ENCODE results near the gene PCDH17. TPM values are rescaled to one million over a fixed set of nuclear protein-coding genes. Genes with fewer than 3 reads are reported as not detected.
A peak's percentile ranks its signal among the peaks of the same experiment; 100 is the strongest.

Gene PCDH17
- total and polyA plus RNA-seq, 9 donors = 4.6 to 10.9 (median 6.5) TPM

- DNase-seq = peak; percentile 42
- peaks cover 45% of the 10 kb centered on the region for H3K27me3 ChIP-seq (ENCODE audit: control insufficient read depth, insufficient read depth, low read length)
These were observed 3.3 kb downstream of the PCDH17 start for GRCh38 chr13:57634839-57635165.

GRCh38 chr13:57635541-57636085 is 4.1 kb downstream of the PCDH17 start:
- Histone ChIP-seq H3K4me1 (ENCODE audit: control insufficient read depth, insufficient read depth, low read length) (peaks cover 24% of the 10 kb centered on the region), H3K4me3 (ENCODE audit: low read length) (peak overlapping the region; percentile 61), H3K27me3 (ENCODE audit: control insufficient read depth, insufficient read depth, low read length) (peaks cover 43% of the 10 kb centered on the region), H3K27ac (ENCODE audit: low read length) (no peak overlapping the region), H3K9me3 (replicated peaks; ENCODE audit: control insufficient read depth, low read depth, low read length) (no peaks in the 10 kb centered on the region), H3K36me3 (ENCODE audit: control insufficient read depth, insufficient read depth, low read length) (no peaks in the 10 kb centered on the region)
- WGBS (ENCODE audit: insufficient coverage) = no CpG with 5 or more reads among the region's 2 CpGs
- DNase-seq = peak; percentile 60

More at GRCh38 chr13:57634839-57635165, 3.3 kb downstream of the PCDH17 start:
- H3K27ac ChIP-seq (ENCODE audit: low read length) = peak overlapping the region; percentile 54
- no peaks in the 10 kb centered on the region for H3K9me3 ChIP-seq (replicated peaks; ENCODE audit: control insufficient read depth, low read depth, low read length)
- 5% methylated on average over 9 of the region's 15 CpGs for WGBS (ENCODE audit: insufficient coverage)
- peak overlapping the region; percentile 61 for H3K4me3 ChIP-seq (ENCODE audit: low read length)
- H3K36me3 ChIP-seq (ENCODE audit: control insufficient read depth, insufficient read depth, low read length) = no peaks in the 10 kb centered on the region
- H3K4me1 ChIP-seq (ENCODE audit: control insufficient read depth, insufficient read depth, low read length) = peaks cover 24% of the 10 kb centered on the region

GRCh38 chr13:57636816-57637215 is 5.3 kb downstream of the PCDH17 start:
- Histone ChIP-seq H3K4me3 (ENCODE audit: low read length) (peak overlapping the region; percentile 6), H3K27ac (ENCODE audit: low read length) (no peak overlapping the region), H3K27me3 (ENCODE audit: control insufficient read depth, insufficient read depth, low read length) (peaks cover 33% of the 10 kb centered on the region), H3K4me1 (ENCODE audit: control insufficient read depth, insufficient read depth, low read length) (peaks cover 21% of the 10 kb centered on the region), H3K36me3 (ENCODE audit: control insufficient read depth, insufficient read depth, low read length) (no peaks in the 10 kb centered on the region), H3K9me3 (replicated peaks; ENCODE audit: control insufficient read depth, low read depth, low read length) (no peaks in the 10 kb centered on the region)
- no CpG with 5 or more reads among the region's 2 CpGs for WGBS (ENCODE audit: insufficient coverage)
- no peak for DNase-seq

GRCh38 chr13:57637515-57637914 is 6.0 kb downstream of the PCDH17 start:
- no peak for DNase-seq
- Histone ChIP-seq H3K9me3 (replicated peaks; ENCODE audit: control insufficient read depth, low read depth, low read length) (no peaks in the 10 kb centered on the region), H3K27me3 (ENCODE audit: control insufficient read depth, insufficient read depth, low read length) (peaks cover 26% of the 10 kb centered on the region), H3K4me1 (ENCODE audit: control insufficient read depth, insufficient read depth, low read length) (peaks cover 19% of the 10 kb centered on the region), H3K27ac (ENCODE audit: low read length) (no peak overlapping the region), H3K36me3 (ENCODE audit: control insufficient read depth, insufficient read depth, low read length) (no peaks in the 10 kb centered on the region), H3K4me3 (ENCODE audit: low read length) (no peak overlapping the region)
- WGBS (ENCODE audit: insufficient coverage) = 60% methylated on average over 1 of the region's 1 CpG

GRCh38 chr13:57638186-57638890 is 6.8 kb downstream of the PCDH17 start:
- H3K27ac ChIP-seq (ENCODE audit: low read length) = no peak overlapping the region
- no peaks in the 10 kb centered on the region for H3K36me3 ChIP-seq (ENCODE audit: control insufficient read depth, insufficient read depth, low read length)
- H3K4me1 ChIP-seq (ENCODE audit: control insufficient read depth, insufficient read depth, low read length) = peaks cover 11% of the 10 kb centered on the region
- H3K4me3 ChIP-seq (ENCODE audit: low read length) = no peak overlapping the region
- peaks cover 18% of the 10 kb centered on the region for H3K27me3 ChIP-seq (ENCODE audit: control insufficient read depth, insufficient read depth, low read length)
- WGBS (ENCODE audit: insufficient coverage) = no CpG with 5 or more reads among the region's 4 CpGs
- no peaks in the 10 kb centered on the region for H3K9me3 ChIP-seq (replicated peaks; ENCODE audit: control insufficient read depth, low read depth, low read length)
- peak; percentile 65 for DNase-seq

DNA sequence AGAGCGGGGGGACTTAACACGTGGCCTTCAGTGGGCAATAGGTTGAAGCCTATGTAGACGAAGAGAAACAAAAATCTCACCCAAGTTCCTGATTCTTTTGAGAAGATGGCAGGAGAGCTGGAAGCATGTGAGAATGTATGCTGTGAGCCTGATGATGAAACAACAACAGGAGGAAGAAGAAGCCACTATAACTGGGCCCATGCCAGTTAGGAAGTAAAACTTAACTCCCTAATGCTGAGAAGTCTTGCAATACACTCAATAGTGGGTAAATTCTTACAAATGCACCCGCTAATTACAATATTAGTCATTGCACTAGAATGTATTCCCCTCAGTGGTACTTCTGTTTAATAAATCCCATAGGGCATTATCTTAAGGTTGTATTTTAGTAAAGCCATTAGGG is 9.1 kb downstream of the PCDH17 start:
- Histone ChIP-seq H3K36me3 (ENCODE audit: control insufficient read depth, insufficient read depth, low read length) (no peaks in the 10 kb centered on the region), H3K4me1 (ENCODE audit: control insufficient read depth, insufficient read depth, low read length) (no peaks in the 10 kb centered on the region), H3K27ac (ENCODE audit: low read length) (no peak overlapping the region), H3K27me3 (ENCODE audit: control insufficient read depth, insufficient read depth, low read length) (no peaks in the 10 kb centered on the region), H3K4me3 (ENCODE audit: low read length) (no peak overlapping the region), H3K9me3 (replicated peaks; ENCODE audit: control insufficient read depth, low read depth, low read length) (no peaks in the 10 kb centered on the region)
- no CpG with 5 or more reads among the region's 4 CpGs for WGBS (ENCODE audit: insufficient coverage)
- peak; percentile 23 for DNase-seq

- WGBS (ENCODE audit: insufficient coverage) = no CpG with 5 or more reads among the region's 3 CpGs
- no peak overlapping the region for H3K4me3 ChIP-seq (ENCODE audit: low read length)
- no peaks in the 10 kb centered on the region for H3K36me3 ChIP-seq (ENCODE audit: control insufficient read depth, insufficient read depth, low read length)
- no peak overlapping the region for H3K27ac ChIP-seq (ENCODE audit: low read length)
- no peaks in the 10 kb centered on the region for H3K9me3 ChIP-seq (replicated peaks; ENCODE audit: control insufficient read depth, low read depth, low read length)
- no peaks in the 10 kb centered on the region for H3K27me3 ChIP-seq (ENCODE audit: control insufficient read depth, insufficient read depth, low read length)
- DNase-seq = no peak
- H3K4me1 ChIP-seq (ENCODE audit: control insufficient read depth, insufficient read depth, low read length) = no peaks in the 10 kb centered on the region
These were observed 9.5 kb downstream of the PCDH17 start for GRCh38 chr13:57641051-57641450.

- no peak overlapping the region for H3K4me3 ChIP-seq (ENCODE audit: low read length)
- no peaks in the 10 kb centered on the region for H3K4me1 ChIP-seq (ENCODE audit: control insufficient read depth, insufficient read depth, low read length)
- H3K27ac ChIP-seq (ENCODE audit: low read length) = no peak overlapping the region
- H3K9me3 ChIP-seq (replicated peaks; ENCODE audit: control insufficient read depth, low read depth, low read length) = no peaks in the 10 kb centered on the region
- DNase-seq = no peak
- no CpG with 5 or more reads among the region's 3 CpGs for WGBS (ENCODE audit: insufficient coverage)
- no peaks in the 10 kb centered on the region for H3K27me3 ChIP-seq (ENCODE audit: control insufficient read depth, insufficient read depth, low read length)
- H3K36me3 ChIP-seq (ENCODE audit: control insufficient read depth, insufficient read depth, low read length) = no peaks in the 10 kb centered on the region
These were observed 12.6 kb downstream of the PCDH17 start for GRCh38 chr13:57644106-57644505.

DNA sequence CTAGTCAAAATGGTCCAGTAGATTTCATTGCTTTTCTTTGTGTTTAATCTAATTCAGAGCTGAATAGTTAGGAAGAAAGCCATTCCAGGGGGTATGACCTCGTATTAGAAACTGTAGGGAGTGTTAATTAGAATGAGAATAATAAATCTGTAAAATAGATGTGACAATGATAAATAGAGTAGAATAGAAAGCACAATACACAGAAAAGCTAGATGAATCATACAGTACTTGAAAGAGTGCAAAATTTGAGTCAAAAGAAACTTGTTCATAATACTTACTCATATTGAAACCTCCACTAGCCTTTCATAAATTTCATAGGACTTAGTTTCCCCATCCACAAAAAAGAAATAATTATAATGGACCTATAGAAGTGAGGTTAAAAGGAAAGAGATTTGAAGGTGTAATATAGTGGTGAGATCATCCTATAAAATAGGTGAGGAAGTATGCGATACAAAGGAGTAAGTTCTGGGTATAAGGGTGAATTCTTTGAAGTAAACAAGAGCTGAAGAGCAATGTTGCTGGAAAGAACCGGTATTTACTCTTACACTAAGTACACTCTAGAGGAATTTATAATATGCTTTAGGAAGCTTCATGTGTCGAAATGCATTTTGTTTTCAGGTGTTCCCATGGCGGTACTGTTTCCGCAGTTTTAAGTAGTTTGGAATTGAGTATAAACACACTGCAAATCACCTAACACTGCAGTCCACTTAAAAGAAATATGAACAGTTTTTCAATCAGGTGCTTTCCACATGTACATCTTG is 21.9 kb downstream of the PCDH17 start:
- Histone ChIP-seq H3K4me3 (ENCODE audit: low read length) (no peak overlapping the region), H3K9me3 (replicated peaks; ENCODE audit: control insufficient read depth, low read depth, low read length) (no peaks in the 10 kb centered on the region)
- WGBS (ENCODE audit: insufficient coverage) = no CpG with 5 or more reads among the region's 6 CpGs

DNA sequence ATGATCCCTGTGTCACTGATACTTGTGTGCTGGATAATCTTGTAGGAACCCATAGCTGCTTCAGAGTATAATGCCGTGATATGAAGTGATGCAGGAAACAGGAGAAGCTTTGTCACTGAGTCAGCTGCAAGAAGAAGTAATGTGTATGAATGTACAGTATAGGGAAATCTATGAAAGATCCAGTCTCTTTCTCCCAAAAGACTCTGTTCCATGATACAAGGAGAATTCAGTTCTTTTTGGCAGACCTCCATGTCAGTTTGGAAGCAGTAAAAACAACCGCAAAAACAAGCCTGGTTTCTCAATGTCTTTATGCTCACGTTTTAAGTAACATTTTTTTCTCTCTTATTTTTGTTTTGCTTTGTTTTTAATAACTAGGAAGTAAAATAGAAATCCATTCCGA is 33.9 kb downstream of the PCDH17 start:
- Histone ChIP-seq H3K27ac (ENCODE audit: low read length) (no peak overlapping the region), H3K4me1 (ENCODE audit: control insufficient read depth, insufficient read depth, low read length) (no peaks in the 10 kb centered on the region), H3K4me3 (ENCODE audit: low read length) (no peak overlapping the region), H3K27me3 (ENCODE audit: control insufficient read depth, insufficient read depth, low read length) (no peaks in the 10 kb centered on the region), H3K9me3 (replicated peaks; ENCODE audit: control insufficient read depth, low read depth, low read length) (no peaks in the 10 kb centered on the region), H3K36me3 (ENCODE audit: control insufficient read depth, insufficient read depth, low read length) (no peaks in the 10 kb centered on the region)
- 40% methylated on average over 1 of the region's 4 CpGs for WGBS (ENCODE audit: insufficient coverage)
- peak; percentile 76 for DNase-seq

More for the DNA sequence above, 21.9 kb downstream of the PCDH17 start:
- H3K4me1 ChIP-seq (ENCODE audit: control insufficient read depth, insufficient read depth, low read length) = no peaks in the 10 kb centered on the region
- H3K36me3 ChIP-seq (ENCODE audit: control insufficient read depth, insufficient read depth, low read length) = no peaks in the 10 kb centered on the region
- no peak for DNase-seq
- no peaks in the 10 kb centered on the region for H3K27me3 ChIP-seq (ENCODE audit: control insufficient read depth, insufficient read depth, low read length)
- no peak overlapping the region for H3K27ac ChIP-seq (ENCODE audit: low read length)

Data from muscle of leg (tissue), 11 donors.